HL-60 (cell line): ENCODE results near the gene CD99L2.

Experiments
- GABPA ChIP-seq: IDR thresholded peaks from 2 replicates; pipeline ENCODE4 v1.6.1; 2012; ENCODE audit warnings: low read depth
- POLR2AphosphoS5 ChIP-seq: IDR thresholded peaks from 2 replicates; pipeline ENCODE4 v1.6.1; 2012; ENCODE audit warnings: low read depth
- SPI1 ChIP-seq: IDR thresholded peaks from 2 replicates; pipeline ENCODE4 v1.6.1; 2012; ENCODE audit warnings: low read depth, mild to moderate bottlenecking, borderline replicate concordance
- TF ChIP-seq, protein P1 (sequence below): IDR thresholded peaks from one replicate; pipeline ENCODE4 v1.5.1; 2011; ENCODE audit warnings: low read length, control low read depth, inconsistent platforms; ENCODE audit not compliant: insufficient read depth
- TF ChIP-seq, protein P2 (sequence below): IDR thresholded peaks from 2 replicates; pipeline ENCODE4 v1.6.1; 2012; ENCODE audit warnings: low read depth; ENCODE audit not compliant: insufficient replicate concordance

GRCh38 chrX:150898343-150899190 is at the start of gene CD99L2:
- TF ChIP-seq, protein P1, sequence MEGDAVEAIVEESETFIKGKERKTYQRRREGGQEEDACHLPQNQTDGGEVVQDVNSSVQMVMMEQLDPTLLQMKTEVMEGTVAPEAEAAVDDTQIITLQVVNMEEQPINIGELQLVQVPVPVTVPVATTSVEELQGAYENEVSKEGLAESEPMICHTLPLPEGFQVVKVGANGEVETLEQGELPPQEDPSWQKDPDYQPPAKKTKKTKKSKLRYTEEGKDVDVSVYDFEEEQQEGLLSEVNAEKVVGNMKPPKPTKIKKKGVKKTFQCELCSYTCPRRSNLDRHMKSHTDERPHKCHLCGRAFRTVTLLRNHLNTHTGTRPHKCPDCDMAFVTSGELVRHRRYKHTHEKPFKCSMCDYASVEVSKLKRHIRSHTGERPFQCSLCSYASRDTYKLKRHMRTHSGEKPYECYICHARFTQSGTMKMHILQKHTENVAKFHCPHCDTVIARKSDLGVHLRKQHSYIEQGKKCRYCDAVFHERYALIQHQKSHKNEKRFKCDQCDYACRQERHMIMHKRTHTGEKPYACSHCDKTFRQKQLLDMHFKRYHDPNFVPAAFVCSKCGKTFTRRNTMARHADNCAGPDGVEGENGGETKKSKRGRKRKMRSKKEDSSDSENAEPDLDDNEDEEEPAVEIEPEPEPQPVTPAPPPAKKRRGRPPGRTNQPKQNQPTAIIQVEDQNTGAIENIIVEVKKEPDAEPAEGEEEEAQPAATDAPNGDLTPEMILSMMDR, result no peak
- TF ChIP-seq, protein P2, sequence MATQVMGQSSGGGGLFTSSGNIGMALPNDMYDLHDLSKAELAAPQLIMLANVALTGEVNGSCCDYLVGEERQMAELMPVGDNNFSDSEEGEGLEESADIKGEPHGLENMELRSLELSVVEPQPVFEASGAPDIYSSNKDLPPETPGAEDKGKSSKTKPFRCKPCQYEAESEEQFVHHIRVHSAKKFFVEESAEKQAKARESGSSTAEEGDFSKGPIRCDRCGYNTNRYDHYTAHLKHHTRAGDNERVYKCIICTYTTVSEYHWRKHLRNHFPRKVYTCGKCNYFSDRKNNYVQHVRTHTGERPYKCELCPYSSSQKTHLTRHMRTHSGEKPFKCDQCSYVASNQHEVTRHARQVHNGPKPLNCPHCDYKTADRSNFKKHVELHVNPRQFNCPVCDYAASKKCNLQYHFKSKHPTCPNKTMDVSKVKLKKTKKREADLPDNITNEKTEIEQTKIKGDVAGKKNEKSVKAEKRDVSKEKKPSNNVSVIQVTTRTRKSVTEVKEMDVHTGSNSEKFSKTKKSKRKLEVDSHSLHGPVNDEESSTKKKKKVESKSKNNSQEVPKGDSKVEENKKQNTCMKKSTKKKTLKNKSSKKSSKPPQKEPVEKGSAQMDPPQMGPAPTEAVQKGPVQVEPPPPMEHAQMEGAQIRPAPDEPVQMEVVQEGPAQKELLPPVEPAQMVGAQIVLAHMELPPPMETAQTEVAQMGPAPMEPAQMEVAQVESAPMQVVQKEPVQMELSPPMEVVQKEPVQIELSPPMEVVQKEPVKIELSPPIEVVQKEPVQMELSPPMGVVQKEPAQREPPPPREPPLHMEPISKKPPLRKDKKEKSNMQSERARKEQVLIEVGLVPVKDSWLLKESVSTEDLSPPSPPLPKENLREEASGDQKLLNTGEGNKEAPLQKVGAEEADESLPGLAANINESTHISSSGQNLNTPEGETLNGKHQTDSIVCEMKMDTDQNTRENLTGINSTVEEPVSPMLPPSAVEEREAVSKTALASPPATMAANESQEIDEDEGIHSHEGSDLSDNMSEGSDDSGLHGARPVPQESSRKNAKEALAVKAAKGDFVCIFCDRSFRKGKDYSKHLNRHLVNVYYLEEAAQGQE, result no peak
- TF ChIP-seq POLR2AphosphoS5, result peak; percentile 47; the same call in 1 of the 2 replicates
- no peak for TF ChIP-seq GABPA
- no peak for TF ChIP-seq SPI1
